HL-60 (cell line): ENCODE measurements around the gene GRM8.

Experiments used
- DNase-seq, 2 experiments: peaks; one replicate each; pipeline ENCODE4 v3.0.0-alpha.2; 2010 to 2020; ENCODE audit warnings: low read depth in 1 of 2, low spot score in 1 of 2
- H3K27ac ChIP-seq: fragments of 250-450 bp; sonication (Bioruptor Pico); replicated peaks from 2 replicates; pipeline ENCODE4 v1.5.1; 2020; ENCODE audit warnings: mild to moderate bottlenecking, moderate library complexity
- H3K27me3 ChIP-seq: fragments of 250-450 bp; sonication (Bioruptor Pico); 2 replicates; pipeline ENCODE4 v1.5.1; 2021; ENCODE audit warnings: mild to moderate bottlenecking, moderate library complexity; ENCODE audit not compliant: insufficient read depth, poor library complexity, severe bottlenecking
- H3K4me3 ChIP-seq: replicated peaks from 2 replicates; pipeline ENCODE4 v1.5.1; 2011; ENCODE audit warnings: mild to moderate bottlenecking, control low read depth, low read length; ENCODE audit not compliant: insufficient read depth
- CTCF ChIP-seq: IDR thresholded peaks from one replicate; pipeline ENCODE4 v1.5.1; 2011; ENCODE audit warnings: low read length, control low read depth, inconsistent platforms; ENCODE audit not compliant: insufficient read depth
- GABPA ChIP-seq: IDR thresholded peaks from 2 replicates; pipeline ENCODE4 v1.6.1; 2012; ENCODE audit warnings: low read depth
- POLR2AphosphoS5 ChIP-seq: IDR thresholded peaks from 2 replicates; pipeline ENCODE4 v1.6.1; 2012; ENCODE audit warnings: low read depth
- REST ChIP-seq: IDR thresholded peaks from 2 replicates; pipeline ENCODE4 v1.6.1; 2012; ENCODE audit warnings: low read depth; ENCODE audit not compliant: insufficient replicate concordance
- SPI1 ChIP-seq: IDR thresholded peaks from 2 replicates; pipeline ENCODE4 v1.6.1; 2012; ENCODE audit warnings: low read depth, mild to moderate bottlenecking, borderline replicate concordance

Gene GRM8

GRCh38 chr7:127226685-127227374, 25.9 kb downstream of the GRM8 start:
- peaks cover 12% of the 10 kb centered on the region for H3K27me3 ChIP-seq
- no peak for DNase-seq
- H3K4me3 ChIP-seq = no peak overlapping the region
- no peak for TF ChIP-seq SPI1
- no peak for TF ChIP-seq REST
- no peak for TF ChIP-seq GABPA
- TF ChIP-seq CTCF = no peak
- TF ChIP-seq POLR2AphosphoS5 = no peak
- no peak overlapping the region for H3K27ac ChIP-seq

DNA sequence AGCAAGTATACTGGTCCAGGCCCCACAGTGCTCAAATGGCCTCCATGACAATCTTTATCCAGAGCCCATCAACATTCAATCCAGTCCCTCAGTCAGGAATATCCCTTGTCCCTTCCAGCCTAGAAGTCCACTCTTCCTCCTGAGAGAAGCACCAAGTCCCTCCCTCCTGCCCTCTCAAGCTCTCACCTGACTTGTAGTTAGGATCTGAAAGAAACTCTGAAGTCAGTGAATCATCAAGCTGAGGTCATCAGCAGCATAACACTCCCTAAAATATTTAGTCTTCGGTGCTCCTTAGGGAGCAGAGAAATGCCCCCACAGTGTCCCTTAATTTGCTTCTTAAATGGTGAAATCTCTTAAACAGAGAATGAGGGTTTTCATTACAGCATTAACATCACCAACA, 31.0 kb downstream of the GRM8 start:
- Histone ChIP-seq H3K27ac (no peak overlapping the region), H3K27me3 (peaks cover 9% of the 10 kb centered on the region), H3K4me3 (no peak overlapping the region)
- TF ChIP-seq REST (no peak), CTCF (no peak), GABPA (no peak), POLR2AphosphoS5 (no peak), SPI1 (no peak)
- no peak for DNase-seq

DNA sequence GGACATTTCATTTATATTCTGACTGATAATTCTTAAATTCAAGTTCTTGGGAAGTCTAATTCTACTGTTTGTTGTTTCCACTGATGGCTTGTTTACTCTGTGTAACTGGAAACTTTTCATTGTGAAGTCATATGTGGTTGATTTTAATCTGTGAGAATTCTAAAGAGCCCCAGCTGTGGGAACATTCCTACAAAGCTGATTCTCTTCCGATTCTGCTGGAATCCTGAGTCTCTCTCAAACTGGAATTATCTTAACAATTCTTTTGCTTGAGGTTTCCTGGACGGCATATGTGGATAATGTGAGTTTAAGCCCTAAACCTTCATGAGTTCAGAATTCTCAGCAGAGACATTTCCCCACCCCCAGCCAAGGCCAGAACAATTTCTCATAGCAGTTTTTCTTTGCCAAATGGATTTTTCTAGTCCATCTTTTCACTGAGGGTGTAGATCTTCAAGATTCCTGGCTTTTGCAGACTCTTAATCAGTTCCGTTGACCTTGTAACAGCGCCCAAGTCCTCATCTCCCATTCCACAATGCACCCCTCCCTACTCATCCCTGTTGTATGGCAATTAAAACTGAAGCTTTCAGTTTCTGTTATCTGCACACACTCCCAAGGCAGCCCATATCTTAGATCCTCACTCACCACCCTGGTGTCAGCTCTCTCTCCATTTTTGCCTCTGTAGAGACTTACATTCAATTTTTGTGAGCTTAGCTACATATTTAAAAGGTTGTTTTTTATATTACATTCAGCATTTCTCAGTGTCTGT, 37.6 kb downstream of the GRM8 start:
- TF ChIP-seq POLR2AphosphoS5 (no peak), SPI1 (no peak), REST (no peak), CTCF (no peak), GABPA (no peak)
- Histone ChIP-seq H3K27ac (no peak overlapping the region), H3K4me3 (no peak overlapping the region), H3K27me3 (no peaks in the 10 kb centered on the region)
- DNase-seq = no peak
